GM23338 (cell line): Measurements from ENCODE around the gene DIS3L. TPM values are rescaled to one million over a fixed set of nuclear protein-coding genes. Genes with fewer than 3 reads are reported as not detected.

ENCODE experiments used
- ATAC-seq: fragments of 200-7000 bp; cut with Tn5 transposase; 3 replicates; pipeline ENCODE4 v1.9.1; 2020
- DNase-seq: peaks from one replicate; pipeline ENCODE4 v3.0.0-alpha.2; 2015; ENCODE audit warnings: low spot score
- H2AFZ ChIP-seq: fragments of 200-600 bp; sonication (generic); 2 replicates; pipeline ENCODE4 v1.8.0; 2016; ENCODE audit warnings: antibody characterized with exemption, mild to moderate bottlenecking, moderate library complexity
- H3F3A ChIP-seq: fragments of 200-600 bp; sonication (generic); replicated peaks from 2 replicates; pipeline ENCODE4 v1.8.0; 2017; ENCODE audit warnings: antibody characterized with exemption, mixed run types, low read depth
- H3K27ac ChIP-seq: fragments of 200-600 bp; sonication (generic); 2 replicates; pipeline ENCODE4 v1.6.1; 2016; ENCODE audit warnings: low read depth
- H3K27me3 ChIP-seq: fragments of 200-600 bp; sonication (generic); 2 replicates; pipeline ENCODE4 v1.8.0; 2016; ENCODE audit warnings: mild to moderate bottlenecking, mixed run types, moderate library complexity; ENCODE audit not compliant: insufficient read depth
- H3K36me3 ChIP-seq: fragments of 200-600 bp; sonication (generic); 2 replicates; pipeline ENCODE4 v1.8.0; 2016; ENCODE audit warnings: mild to moderate bottlenecking; ENCODE audit not compliant: insufficient read depth
- H3K4me1 ChIP-seq: fragments of 200-600 bp; sonication (generic); 2 replicates; pipeline ENCODE4 v1.8.0; 2016; ENCODE audit warnings: mild to moderate bottlenecking, moderate library complexity; ENCODE audit not compliant: insufficient read depth
- H3K4me2 ChIP-seq: fragments of 200-600 bp; sonication (generic); 2 replicates; pipeline ENCODE4 v1.7.1; 2017; ENCODE audit warnings: mixed run types
- H3K4me3 ChIP-seq: fragments of 200-600 bp; sonication (generic); 2 replicates; pipeline ENCODE4 v1.6.1; 2016; ENCODE audit warnings: mixed run types
- H3K79me2 ChIP-seq: fragments of 200-600 bp; sonication (generic); replicated peaks from 2 replicates; pipeline ENCODE4 v1.8.0; 2017; ENCODE audit warnings: mild to moderate bottlenecking; ENCODE audit not compliant: insufficient read depth
- H3K9me2 ChIP-seq: fragments of 200-600 bp; sonication (generic); 2 replicates; pipeline ENCODE4 v1.8.0; 2017; ENCODE audit not compliant: insufficient read depth
- H4K20me1 ChIP-seq: fragments of 200-600 bp; sonication (generic); replicated peaks from 2 replicates; pipeline ENCODE4 v1.8.0; 2017; ENCODE audit warnings: mild to moderate bottlenecking; ENCODE audit not compliant: insufficient read depth
- H3K27ac Mint-ChIP-seq: 2 replicates; pipeline ENCODE4 v1.8.0; 2020; ENCODE audit warnings: inconsistent platforms, mild to moderate bottlenecking, moderate library complexity, mixed read lengths
- H3K27me3 Mint-ChIP-seq: 3 replicates; pipeline ENCODE4 v1.8.0; 2022; ENCODE audit warnings: low read depth, mild to moderate bottlenecking, moderate library complexity, mixed read lengths, inconsistent platforms; ENCODE audit not compliant: insufficient read depth, poor library complexity
- H3K36me3 Mint-ChIP-seq: 3 replicates; pipeline ENCODE4 v1.8.0; 2021; ENCODE audit warnings: low read depth, mild to moderate bottlenecking, inconsistent platforms, moderate library complexity, mixed read lengths
- H3K4me1 Mint-ChIP-seq: 3 replicates; pipeline ENCODE4 v1.8.0; 2020; ENCODE audit warnings: mild to moderate bottlenecking, inconsistent platforms, mixed read lengths
- H3K4me3 Mint-ChIP-seq: 3 replicates; pipeline ENCODE4 v1.8.0; 2021; ENCODE audit warnings: moderate library complexity, mild to moderate bottlenecking, inconsistent platforms, mixed read lengths
- H3K9me3 Mint-ChIP-seq: 3 replicates; pipeline ENCODE4 v1.8.0; 2020; ENCODE audit warnings: moderate library complexity, mild to moderate bottlenecking, inconsistent platforms, mixed read lengths
- CREB1 ChIP-seq: fragments of 250-450 bp; sonication (Bioruptor Pico); IDR thresholded peaks from 2 replicates; pipeline ENCODE4 v1.5.0; 2020; ENCODE audit warnings: low read depth, mild to moderate bottlenecking, moderate library complexity
- ETS1 ChIP-seq: IDR thresholded peaks from 2 replicates; pipeline ENCODE4 v1.6.1; 2016; ENCODE audit warnings: antibody characterized with exemption
- EZH2 ChIP-seq: fragments of 200-600 bp; sonication (generic); IDR thresholded peaks from one replicate; pipeline ENCODE4 v1.8.0; 2017; ENCODE audit warnings: antibody characterized with exemption, mild to moderate bottlenecking, low read depth; ENCODE audit not compliant: unreplicated experiment
- EZH2phosphoT487 ChIP-seq: fragments of 200-600 bp; sonication (generic); IDR thresholded peaks from one replicate; pipeline ENCODE4 v1.8.1; 2018; ENCODE audit warnings: antibody characterized with exemption; ENCODE audit not compliant: unreplicated experiment
- JUNB ChIP-seq: IDR thresholded peaks from one replicate; pipeline ENCODE4 v1.6.1; 2016; ENCODE audit warnings: antibody characterized with exemption; ENCODE audit not compliant: unreplicated experiment
- NANOG ChIP-seq: IDR thresholded peaks from 2 replicates; pipeline ENCODE4 v1.6.1; 2016; ENCODE audit warnings: antibody characterized with exemption, borderline replicate concordance
- POLR2AphosphoS5 ChIP-seq: IDR thresholded peaks from 2 replicates; pipeline ENCODE4 v1.6.1; 2016; ENCODE audit warnings: antibody characterized with exemption, low read depth
- STAT1 ChIP-seq: IDR thresholded peaks from one replicate; pipeline ENCODE4 v1.6.1; 2016; ENCODE audit warnings: antibody characterized with exemption; ENCODE audit not compliant: unreplicated experiment
- ZNF114 ChIP-seq: fragments of 250-450 bp; sonication (Bioruptor Pico); IDR thresholded peaks from 2 replicates; pipeline ENCODE4 v1.5.0; 2020; ENCODE audit warnings: mild to moderate bottlenecking, moderate library complexity
- ZNF331 ChIP-seq: fragments of 250-450 bp; sonication (Bioruptor Pico); IDR thresholded peaks from 2 replicates; pipeline ENCODE4 v1.5.0; 2020; ENCODE audit warnings: low read depth, mild to moderate bottlenecking, moderate library complexity
- polyA plus RNA-seq: library from polyadenylated mRNA; unstranded; fragments of >200 nt; fragmentation: Nextera tagmentation; extraction: Ambion mirVana; gene quantifications from 2 replicates; pipeline ENCODE4 v1.2.1, GENCODE V29; 2016
- total RNA-seq: library from RNA; depleted of rRNA; stranded (reverse); fragments of >200 nt; shearing (Covaris generic); gene quantifications from 2 replicates; pipeline ENCODE4 v1.2.3, GENCODE V29; 2014
- TF ChIP-seq, protein P1 (sequence below): IDR thresholded peaks from one replicate; pipeline ENCODE4 v1.6.1; 2018; ENCODE audit warnings: antibody characterized with exemption; ENCODE audit not compliant: unreplicated experiment
- TF ChIP-seq, protein P2 (sequence below), 2 experiments: fragments of 200-600 bp in 1 of 2; sonication (generic) in 1 of 2; conservative IDR thresholded peaks; 2 replicates each; pipeline versions ENCODE4 v1.5.1 to v1.6.1; 2016 to 2017; ENCODE audit warnings: antibody characterized with exemption in 2 of 2, low read depth in 2 of 2, mild to moderate bottlenecking in 2 of 2, moderate library complexity in 1 of 2
- TF ChIP-seq, protein P3 (sequence below): fragments of 250-450 bp; sonication (Bioruptor Pico); IDR thresholded peaks from 2 replicates; pipeline ENCODE4 v1.5.0; 2020; ENCODE audit warnings: mild to moderate bottlenecking, moderate library complexity

The DIS3L gene
- total and polyA plus RNA-seq, 2 experiments from 2014 or later: 8.9 to 21.8 TPM

DNA sequence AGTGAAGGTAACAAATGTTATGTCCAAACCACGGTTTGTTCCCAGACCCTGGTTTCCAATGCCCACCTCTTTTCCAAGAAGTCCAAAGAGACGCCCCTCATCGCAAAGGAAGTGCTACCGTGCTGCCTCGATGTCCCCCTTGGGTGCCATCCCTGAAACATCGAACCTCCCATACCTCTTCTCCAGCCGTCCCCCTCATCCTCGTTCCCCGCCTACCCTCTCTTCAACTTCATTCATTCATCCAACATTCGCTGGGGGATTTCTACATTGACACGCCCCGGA, 62.6 kb downstream of the DIS3L start:
- Histone ChIP-seq H3K4me1 (no peaks in the 10 kb centered on the region), H4K20me1 (no peaks in the 10 kb centered on the region; the same call in 1 of the 2 replicates), H3K9me2 (no peaks in the 10 kb centered on the region), H3F3A (peaks cover 4% of the 10 kb centered on the region), H3K27me3 (no peaks in the 10 kb centered on the region), H3K36me3 (peaks cover 20% of the 10 kb centered on the region), H3K4me3 (peak overlapping the region; percentile 74), H2AFZ (peak overlapping the region; percentile 25), H3K4me2 (peak overlapping the region; percentile 97), H3K27ac (peak overlapping the region; percentile 46; the same call in 1 of the 2 replicates), H3K79me2 (peaks cover 34% of the 10 kb centered on the region)
- TF ChIP-seq EZH2phosphoT487 (no peak), ZNF114 (CRISPR knock-in tag) (no peak), CREB1 (CRISPR knock-in tag) (no peak), ETS1 (no peak), NANOG (no peak), JUNB (no peak), EZH2 (no peak), ZNF331 (no peak), POLR2AphosphoS5 (no peak), STAT1 (no peak)
- TF ChIP-seq, protein P1, sequence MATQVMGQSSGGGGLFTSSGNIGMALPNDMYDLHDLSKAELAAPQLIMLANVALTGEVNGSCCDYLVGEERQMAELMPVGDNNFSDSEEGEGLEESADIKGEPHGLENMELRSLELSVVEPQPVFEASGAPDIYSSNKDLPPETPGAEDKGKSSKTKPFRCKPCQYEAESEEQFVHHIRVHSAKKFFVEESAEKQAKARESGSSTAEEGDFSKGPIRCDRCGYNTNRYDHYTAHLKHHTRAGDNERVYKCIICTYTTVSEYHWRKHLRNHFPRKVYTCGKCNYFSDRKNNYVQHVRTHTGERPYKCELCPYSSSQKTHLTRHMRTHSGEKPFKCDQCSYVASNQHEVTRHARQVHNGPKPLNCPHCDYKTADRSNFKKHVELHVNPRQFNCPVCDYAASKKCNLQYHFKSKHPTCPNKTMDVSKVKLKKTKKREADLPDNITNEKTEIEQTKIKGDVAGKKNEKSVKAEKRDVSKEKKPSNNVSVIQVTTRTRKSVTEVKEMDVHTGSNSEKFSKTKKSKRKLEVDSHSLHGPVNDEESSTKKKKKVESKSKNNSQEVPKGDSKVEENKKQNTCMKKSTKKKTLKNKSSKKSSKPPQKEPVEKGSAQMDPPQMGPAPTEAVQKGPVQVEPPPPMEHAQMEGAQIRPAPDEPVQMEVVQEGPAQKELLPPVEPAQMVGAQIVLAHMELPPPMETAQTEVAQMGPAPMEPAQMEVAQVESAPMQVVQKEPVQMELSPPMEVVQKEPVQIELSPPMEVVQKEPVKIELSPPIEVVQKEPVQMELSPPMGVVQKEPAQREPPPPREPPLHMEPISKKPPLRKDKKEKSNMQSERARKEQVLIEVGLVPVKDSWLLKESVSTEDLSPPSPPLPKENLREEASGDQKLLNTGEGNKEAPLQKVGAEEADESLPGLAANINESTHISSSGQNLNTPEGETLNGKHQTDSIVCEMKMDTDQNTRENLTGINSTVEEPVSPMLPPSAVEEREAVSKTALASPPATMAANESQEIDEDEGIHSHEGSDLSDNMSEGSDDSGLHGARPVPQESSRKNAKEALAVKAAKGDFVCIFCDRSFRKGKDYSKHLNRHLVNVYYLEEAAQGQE: no peak
- TF ChIP-seq, protein P2, sequence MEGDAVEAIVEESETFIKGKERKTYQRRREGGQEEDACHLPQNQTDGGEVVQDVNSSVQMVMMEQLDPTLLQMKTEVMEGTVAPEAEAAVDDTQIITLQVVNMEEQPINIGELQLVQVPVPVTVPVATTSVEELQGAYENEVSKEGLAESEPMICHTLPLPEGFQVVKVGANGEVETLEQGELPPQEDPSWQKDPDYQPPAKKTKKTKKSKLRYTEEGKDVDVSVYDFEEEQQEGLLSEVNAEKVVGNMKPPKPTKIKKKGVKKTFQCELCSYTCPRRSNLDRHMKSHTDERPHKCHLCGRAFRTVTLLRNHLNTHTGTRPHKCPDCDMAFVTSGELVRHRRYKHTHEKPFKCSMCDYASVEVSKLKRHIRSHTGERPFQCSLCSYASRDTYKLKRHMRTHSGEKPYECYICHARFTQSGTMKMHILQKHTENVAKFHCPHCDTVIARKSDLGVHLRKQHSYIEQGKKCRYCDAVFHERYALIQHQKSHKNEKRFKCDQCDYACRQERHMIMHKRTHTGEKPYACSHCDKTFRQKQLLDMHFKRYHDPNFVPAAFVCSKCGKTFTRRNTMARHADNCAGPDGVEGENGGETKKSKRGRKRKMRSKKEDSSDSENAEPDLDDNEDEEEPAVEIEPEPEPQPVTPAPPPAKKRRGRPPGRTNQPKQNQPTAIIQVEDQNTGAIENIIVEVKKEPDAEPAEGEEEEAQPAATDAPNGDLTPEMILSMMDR (conservative IDR thresholded peaks at IDR 0.05; ENCODE audit: low read depth in 2 of 2): no peak
- TF ChIP-seq, protein P3, sequence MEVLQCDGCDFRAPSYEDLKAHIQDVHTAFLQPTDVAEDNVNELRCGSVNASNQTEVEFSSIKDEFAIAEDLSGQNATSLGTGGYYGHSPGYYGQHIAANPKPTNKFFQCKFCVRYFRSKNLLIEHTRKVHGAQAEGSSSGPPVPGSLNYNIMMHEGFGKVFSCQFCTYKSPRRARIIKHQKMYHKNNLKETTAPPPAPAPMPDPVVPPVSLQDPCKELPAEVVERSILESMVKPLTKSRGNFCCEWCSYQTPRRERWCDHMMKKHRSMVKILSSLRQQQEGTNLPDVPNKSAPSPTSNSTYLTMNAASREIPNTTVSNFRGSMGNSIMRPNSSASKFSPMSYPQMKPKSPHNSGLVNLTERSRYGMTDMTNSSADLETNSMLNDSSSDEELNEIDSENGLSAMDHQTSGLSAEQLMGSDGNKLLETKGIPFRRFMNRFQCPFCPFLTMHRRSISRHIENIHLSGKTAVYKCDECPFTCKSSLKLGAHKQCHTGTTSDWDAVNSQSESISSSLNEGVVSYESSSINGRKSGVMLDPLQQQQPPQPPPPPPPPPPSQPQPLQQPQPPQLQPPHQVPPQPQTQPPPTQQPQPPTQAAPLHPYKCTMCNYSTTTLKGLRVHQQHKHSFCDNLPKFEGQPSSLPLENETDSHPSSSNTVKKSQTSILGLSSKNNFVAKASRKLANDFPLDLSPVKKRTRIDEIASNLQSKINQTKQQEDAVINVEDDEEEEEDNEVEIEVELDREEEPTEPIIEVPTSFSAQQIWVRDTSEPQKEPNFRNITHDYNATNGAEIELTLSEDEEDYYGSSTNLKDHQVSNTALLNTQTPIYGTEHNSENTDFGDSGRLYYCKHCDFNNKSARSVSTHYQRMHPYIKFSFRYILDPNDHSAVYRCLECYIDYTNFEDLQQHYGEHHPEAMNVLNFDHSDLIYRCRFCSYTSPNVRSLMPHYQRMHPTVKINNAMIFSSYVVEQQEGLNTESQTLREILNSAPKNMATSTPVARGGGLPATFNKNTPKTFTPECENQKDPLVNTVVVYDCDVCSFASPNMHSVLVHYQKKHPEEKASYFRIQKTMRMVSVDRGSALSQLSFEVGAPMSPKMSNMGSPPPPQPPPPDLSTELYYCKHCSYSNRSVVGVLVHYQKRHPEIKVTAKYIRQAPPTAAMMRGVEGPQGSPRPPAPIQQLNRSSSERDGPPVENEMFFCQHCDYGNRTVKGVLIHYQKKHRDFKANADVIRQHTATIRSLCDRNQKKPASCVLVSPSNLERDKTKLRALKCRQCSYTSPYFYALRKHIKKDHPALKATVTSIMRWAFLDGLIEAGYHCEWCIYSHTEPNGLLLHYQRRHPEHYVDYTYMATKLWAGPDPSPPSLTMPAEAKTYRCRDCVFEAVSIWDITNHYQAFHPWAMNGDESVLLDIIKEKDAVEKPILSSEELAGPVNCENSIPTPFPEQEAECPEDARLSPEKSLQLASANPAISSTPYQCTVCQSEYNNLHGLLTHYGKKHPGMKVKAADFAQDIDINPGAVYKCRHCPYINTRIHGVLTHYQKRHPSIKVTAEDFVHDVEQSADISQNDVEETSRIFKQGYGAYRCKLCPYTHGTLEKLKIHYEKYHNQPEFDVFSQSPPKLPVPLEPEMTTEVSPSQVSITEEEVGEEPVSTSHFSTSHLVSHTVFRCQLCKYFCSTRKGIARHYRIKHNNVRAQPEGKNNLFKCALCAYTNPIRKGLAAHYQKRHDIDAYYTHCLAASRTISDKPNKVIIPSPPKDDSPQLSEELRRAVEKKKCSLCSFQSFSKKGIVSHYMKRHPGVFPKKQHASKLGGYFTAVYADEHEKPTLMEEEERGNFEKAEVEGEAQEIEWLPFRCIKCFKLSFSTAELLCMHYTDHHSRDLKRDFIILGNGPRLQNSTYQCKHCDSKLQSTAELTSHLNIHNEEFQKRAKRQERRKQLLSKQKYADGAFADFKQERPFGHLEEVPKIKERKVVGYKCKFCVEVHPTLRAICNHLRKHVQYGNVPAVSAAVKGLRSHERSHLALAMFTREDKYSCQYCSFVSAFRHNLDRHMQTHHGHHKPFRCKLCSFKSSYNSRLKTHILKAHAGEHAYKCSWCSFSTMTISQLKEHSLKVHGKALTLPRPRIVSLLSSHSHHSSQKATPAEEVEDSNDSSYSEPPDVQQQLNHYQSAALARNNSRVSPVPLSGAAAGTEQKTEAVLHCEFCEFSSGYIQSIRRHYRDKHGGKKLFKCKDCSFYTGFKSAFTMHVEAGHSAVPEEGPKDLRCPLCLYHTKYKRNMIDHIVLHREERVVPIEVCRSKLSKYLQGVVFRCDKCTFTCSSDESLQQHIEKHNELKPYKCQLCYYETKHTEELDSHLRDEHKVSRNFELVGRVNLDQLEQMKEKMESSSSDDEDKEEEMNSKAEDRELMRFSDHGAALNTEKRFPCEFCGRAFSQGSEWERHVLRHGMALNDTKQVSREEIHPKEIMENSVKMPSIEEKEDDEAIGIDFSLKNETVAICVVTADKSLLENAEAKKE (CRISPR knock-in tag): no peak
- Mint-ChIP-seq H3K36me3 (peaks cover 25% of the 10 kb centered on the region; the same call in 2 of the 3 replicates), H3K4me3 (peak overlapping the region; percentile 95), H3K9me3 (no peaks in the 10 kb centered on the region; the same call in 2 of the 3 replicates), H3K4me1 (peaks cover 5% of the 10 kb centered on the region; the same call in 2 of the 3 replicates), H3K27me3 (peaks cover 10% of the 10 kb centered on the region), H3K27ac (peak overlapping the region; percentile 99)
- no peak for DNase-seq
- ATAC-seq: no peak
